Activated CD4-positive, alpha-beta T cell treated with anti-CD3 and anti-CD28 coated beads, Interleukin-10, Interleukin-2, amounts not matched to agents 100 ng/mL and 50 ng/mL, durations not matched to agents 16 hours and 8 hours (primary cell): Measurements from ENCODE around the gene LTA4H.
"Not testable (repeated sequence)": the region's sequence is repeated elsewhere in the genome, so short reads cannot be mapped to it uniquely, and the experiment has no call there.

Experiments
- DNase-seq: peaks from one replicate; pipeline ENCODE4 v3.0.0-alpha.2; 2020

LTA4H gene

GRCh38 chr12:95988506-95989275, 46.7 kb downstream of the LTA4H start:
- DNase-seq: no peak

DNA sequence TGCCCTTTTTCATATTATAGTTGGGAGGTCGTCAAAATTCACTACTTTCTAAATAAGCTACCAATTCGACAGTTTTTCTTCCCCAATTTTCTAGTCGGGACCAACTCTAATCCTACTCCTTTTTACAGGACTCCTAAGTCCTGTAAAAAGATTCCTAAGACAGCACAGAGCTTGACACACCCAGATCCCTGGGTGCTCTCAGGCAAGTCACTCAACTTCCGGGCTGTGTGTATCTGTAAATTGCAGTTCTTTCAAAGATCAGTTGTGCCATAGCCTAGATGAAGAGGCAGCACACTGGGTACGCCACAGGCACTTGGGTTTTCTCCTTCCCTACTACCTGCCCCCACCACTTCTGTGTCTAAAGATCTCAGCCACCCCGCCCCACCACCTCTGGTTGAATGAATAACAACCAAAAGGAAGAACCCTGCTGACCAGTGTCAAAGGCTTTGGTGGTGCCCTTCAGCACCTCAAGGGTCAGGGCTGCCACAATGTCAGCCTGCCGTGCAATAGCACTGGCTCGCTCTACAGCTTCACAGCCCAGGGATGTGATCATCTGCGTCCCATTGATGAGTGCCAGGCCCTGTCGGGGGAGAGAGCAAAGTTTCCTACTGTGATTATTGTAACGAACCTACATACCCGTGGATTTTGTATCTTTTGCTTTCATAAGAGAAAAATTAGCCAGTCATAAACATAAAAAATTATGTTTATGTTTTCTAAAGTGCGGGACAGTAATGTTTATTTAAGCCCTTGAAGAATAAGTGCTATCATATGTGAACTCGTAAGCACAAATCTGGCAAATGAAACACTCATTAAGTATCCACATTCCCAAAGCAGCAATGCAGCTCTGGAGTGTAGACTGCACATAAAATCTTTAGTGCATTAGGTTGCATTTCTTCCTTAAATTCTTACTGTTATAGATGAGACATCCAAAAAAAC, 48.5 kb downstream of the LTA4H start:
- DNase-seq: no peak

DNA sequence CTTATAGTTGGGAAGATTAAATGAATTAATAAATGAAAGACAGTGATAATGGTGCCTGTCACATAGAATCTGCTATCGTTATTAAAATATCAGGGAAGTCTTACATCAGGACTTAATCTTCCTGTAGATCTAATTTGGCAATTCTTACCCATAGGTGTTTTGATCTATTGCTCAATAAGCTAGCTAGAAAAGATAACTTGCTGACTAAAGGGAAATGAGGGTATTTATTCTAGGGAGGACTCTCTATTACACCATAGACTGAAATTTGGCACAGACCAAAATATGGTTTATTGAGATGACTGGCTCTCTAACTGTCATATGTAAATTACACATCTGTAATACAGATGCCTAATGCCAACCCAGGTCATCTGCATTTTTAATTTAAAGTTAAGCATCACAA, 50.7 kb downstream of the LTA4H start:
- no peak for DNase-seq

- no peak for DNase-seq
These were observed 52.8 kb downstream of the LTA4H start for GRCh38 chr12:95982602-95983001.

DNA sequence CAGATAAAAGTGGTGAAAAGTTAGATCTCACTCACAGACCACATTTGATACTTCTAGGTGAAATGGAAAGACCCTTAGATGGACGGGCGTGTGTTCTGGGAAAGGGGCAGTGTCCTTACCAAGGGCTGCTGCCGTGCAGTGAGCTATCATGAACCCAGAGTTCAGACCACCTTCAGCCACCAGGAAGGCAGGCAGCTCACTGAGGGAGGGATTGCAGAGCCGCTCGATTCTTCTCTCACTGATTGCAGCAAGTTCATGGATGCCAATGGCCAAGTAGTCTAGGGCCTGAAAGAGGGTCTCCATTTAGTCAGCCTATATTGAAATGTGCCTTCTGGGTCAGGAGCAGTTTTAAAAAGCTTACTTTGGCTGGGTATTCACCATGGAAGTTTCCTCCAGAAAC, 55.0 kb downstream of the LTA4H start:
- DNase-seq: no peak

- no peak for DNase-seq
These were observed 56.6 kb downstream of the LTA4H start for GRCh38 chr12:95978774-95979173.

GRCh38 chr12:95978351-95978750, 57.0 kb downstream of the LTA4H start:
- DNase-seq: no peak

DNA sequence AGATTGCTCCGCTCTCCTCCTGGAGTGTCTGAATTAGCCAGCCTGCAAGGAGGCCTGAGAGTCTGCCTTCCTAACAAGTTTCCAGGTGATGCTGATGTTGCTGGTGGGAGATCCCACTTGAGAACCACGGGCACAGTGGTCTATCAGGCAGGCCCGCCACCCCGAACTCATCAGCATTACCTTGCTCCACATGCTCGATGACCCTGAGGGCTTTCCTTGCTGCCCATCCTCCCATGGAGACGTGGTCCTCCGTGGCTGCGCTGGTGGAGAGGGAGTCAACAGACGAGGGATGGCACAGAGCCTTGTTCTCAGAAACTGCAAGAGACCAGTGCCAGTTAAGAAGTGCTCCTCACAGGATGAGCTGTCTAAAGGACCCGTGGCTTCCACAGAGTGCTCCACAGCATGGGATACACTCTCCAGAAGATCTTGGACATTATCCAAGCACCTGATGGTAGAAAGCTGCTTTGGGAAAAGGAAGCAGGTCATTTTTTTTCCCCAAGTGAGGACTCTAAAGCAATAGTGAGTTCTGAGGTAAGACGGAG, 57.6 kb downstream of the LTA4H start:
- DNase-seq: no peak

DNA sequence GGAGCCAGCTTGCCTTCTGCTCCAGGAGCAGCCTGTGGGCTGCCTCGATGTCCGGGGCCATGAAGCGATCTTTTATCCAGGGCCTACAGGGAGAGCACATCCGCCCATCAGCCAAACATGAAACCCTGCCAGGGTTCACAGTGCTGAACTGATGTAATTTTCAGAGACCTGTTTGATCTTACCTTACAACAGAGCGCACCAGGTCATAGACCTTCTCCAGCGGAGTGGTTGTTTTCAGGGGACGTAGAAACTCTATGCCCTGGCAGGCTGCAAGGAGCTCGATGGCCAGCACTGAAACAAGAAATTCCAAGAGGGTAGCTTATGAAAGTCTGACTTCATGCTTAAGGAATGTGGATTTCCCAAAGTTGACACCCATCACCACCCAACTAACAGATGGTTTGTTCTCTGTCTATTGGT, 59.0 kb downstream of the LTA4H start:
- no peak for DNase-seq

- DNase-seq: no peak
These were observed 59.9 kb downstream of the LTA4H start for GRCh38 chr12:95975491-95975890.

- DNase-seq: no peak
These were observed 61.0 kb downstream of the LTA4H start for GRCh38 chr12:95974358-95974757.

DNA sequence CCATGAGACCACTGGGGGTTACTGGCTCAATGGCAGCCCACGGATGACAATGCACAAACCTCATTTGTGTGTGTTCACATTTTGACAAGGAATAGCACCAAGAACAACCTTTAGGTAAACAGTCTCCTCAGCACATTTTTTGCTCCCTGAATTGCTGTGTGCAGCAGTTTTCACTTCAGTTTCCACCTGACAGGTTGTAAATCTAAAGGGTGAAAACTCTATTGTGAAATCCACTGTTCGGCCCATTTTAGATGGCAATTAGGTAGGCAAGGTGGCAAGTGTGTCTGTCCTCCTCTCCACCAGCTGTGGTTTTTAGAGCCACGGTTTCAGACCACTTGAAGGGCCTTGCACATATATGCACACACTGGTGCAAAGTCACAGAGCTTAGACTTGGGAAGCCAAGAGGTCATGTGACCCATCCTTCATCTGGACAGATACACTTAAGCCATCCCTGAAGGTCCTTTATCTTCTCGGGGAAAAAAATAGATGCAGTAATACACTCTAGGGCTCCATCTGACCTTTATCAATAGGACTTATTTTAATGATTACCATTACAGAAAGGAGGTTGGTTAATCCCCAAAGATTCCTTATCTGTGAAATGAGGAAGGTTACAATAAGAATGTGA, 62.4 kb downstream of the LTA4H start:
- DNase-seq: no peak

- DNase-seq: no peak
These were observed 64.5 kb downstream of the LTA4H start for GRCh38 chr12:95970905-95971304.

- not testable (repeated sequence) for DNase-seq
These were observed 66.3 kb downstream of the LTA4H start for GRCh38 chr12:95969116-95969515.

GRCh38 chr12:95967301-95967700, 68.1 kb downstream of the LTA4H start:
- DNase-seq: no peak

DNA sequence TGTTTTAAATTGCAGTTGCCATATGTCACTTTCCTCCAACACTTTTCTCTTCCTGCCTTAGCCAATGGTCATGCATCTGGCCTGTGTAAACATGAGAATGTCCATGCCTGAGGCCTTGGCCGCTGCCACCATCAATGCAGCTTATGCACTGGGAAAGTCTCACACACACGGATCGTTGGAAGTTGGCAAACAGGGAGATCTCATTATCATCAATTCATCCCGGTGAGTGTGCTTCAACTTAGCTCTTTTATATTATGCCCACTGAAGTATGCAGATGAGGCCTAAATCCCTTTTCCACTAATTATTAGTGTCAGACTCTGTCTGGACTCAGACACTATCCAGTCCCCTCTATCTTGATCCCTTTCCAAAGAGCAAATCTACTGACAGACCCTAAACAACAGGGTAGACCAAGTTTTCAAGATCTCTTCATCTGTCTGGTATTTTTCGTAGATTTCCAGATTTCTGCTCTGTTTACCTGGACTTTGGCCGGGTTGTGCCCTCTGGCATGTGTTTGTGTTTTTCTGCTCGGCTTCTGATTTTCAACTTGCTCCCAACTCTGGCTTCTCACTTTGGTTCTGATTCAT, 69.0 kb downstream of the LTA4H start:
- DNase-seq: no peak

DNA sequence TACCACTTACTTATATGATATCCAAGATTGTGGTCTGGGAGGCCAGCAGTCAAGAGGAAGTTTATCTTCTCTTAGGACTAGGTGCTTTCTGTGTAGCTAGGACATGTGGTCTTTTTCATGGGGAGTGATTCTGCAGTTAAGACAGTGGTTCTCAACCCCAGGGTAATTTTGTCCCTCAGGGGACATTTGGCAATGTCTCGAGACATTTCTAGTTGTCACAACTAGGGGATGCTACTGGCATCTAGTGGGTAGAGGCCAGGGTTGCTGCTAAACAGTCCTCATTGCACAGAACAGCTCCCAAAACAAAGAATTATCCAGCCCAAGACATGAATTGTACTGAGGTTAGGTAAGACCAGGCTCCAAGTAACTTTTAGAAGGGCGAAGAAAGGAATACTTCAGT, 72.3 kb downstream of the LTA4H start:
- peak; percentile 6 for DNase-seq

- DNase-seq: no peak
These were observed 73.2 kb downstream of the LTA4H start for GRCh38 chr12:95962222-95962621.

DNA sequence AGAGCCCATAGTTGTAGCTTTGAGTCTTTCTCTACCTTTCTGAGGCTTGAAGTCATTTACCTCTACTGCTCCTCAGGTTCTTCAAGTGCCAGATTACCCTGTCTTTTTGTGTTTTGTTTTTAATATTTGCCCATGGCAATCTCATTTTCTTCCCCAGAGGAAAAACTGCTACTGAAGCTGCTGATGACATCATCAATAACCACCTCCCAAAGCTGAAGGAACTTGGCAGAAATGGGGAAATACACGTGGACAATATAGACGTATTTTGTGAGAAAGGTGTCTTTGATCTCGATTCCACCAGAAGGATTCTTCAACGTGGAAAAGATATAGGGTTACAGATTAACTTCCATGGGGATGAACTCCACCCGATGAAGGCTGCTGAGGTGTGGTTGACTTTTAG, 75.1 kb downstream of the LTA4H start:
- no peak for DNase-seq

- DNase-seq: no peak
These were observed 76.3 kb downstream of the LTA4H start for GRCh38 chr12:95959107-95959506.

GRCh38 chr12:95956557-95957145, 78.7 kb downstream of the LTA4H start:
- DNase-seq: no peak

- DNase-seq: no peak
These were observed 79.7 kb downstream of the LTA4H start for GRCh38 chr12:95955549-95956159.
